GM21360 (cell line): Measurements from ENCODE around the gene UBN1.

Experiments used
- ATAC-seq: cut with Tn5 transposase; IDR thresholded peaks from one replicate; pipeline ENCODE4 v1.9.1; 2021; ENCODE audit warnings: mild to moderate bottlenecking, moderate library complexity; ENCODE audit not compliant: unreplicated experiment

UBN1 gene

DNA sequence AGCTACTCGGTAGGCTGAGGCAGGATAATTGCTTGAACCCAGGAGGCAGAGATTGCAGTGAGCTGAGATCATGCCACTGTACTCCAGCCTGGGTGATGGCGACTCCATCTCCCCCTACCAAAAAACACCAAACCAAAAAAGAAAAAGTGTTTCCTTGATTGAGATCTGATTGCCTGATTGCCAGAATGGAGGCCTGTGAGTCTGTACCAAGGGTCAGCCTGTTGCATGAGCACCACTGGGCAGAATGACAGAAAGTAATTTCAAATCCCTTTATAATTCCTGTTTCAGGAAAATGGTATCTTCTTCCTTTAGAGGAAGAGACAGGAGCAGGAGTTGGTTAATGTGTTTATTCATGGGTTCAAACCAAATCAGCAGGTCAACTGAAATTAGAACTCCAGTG is 8.5 kb downstream of the UBN1 start:
- ATAC-seq = no peak

DNA sequence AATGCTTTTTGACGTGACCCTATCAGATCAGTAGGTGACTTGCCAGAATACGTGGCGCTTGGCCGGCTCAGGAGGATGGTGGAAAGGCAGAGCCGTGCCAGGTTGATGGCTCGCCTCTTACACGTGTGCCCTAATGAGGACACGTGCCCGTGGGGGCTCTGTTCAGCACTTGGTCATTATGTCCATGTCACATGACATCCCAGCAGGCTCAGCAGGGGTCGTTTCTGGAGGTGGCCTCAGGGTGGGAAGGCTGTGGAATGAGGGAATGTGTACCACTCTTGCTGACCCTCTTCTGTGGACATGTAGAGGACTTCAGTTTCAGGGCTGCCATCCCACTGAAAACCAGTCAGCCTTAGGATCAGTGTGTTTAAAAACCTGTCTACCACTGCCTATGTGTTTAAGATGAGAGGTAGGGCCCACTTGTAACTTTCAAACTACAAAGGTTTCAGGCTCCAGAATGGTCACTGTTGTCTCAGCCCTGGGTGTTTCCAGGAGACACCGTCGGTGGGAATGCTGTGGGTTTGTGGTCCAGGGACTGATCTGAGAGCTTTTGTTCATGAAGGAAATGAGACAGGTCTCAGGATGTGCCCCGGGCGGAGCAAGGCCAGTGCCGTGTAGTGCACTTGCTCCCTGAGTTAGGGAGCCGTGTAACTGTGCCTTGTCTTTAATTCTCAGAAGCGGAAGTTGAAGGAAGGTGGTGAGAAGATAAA is 12.1 kb downstream of the UBN1 start:
- ATAC-seq = no peak

GRCh38 chr16:4859900-4860255 is 12.6 kb downstream of the UBN1 start:
- no peak for ATAC-seq

DNA sequence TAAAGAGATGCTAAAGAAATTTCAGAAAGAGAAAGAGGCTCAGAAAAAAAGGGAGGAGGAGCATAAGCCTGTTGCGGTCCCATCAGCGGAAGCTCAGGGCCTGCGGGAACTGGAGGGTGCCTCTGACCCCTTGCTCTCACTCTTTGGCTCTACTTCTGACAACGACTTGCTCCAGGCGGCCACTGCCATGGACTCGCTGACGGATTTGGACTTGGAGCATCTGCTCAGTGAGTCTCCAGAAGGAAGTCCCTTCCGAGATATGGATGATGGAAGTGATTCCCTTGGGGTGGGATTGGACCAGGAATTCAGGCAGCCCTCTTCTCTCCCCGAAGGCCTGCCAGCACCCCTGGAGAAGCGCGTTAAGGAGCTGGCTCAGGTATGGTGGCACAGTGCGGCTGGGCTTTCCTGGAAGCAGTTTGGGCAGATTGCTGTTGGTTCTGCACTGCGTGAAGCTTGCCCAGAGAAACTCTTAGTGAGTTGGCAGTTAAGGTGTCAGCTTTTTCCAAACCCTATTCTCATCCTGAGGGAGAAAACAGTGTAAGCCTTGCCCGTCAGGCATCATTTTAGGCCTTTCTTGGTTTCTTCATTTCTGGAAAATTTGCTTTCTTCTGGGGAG is 13.6 kb downstream of the UBN1 start:
- no peak for ATAC-seq

DNA sequence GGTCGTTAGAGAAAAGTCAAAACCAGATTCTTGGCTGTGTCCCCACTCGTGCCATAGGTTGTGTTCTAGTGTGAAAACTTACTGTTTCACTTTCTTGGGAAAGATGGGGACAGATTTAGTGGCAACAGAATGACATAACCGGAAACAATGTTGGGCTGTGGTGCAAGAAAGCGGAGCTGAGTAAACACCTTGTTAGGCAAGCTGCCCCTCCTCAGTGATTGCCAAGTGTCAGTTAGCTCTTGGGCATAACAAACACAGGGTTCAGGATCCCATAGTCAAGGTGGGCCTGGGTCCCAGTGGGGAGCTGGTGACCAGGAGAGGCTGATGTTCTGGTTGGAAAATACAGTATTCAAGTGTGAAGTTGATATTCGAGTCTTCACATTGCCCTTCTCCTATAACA is 15.4 kb downstream of the UBN1 start:
- ATAC-seq = no peak

- ATAC-seq = no peak
These were observed 17.4 kb downstream of the UBN1 start for GRCh38 chr16:4864728-4865127.

DNA sequence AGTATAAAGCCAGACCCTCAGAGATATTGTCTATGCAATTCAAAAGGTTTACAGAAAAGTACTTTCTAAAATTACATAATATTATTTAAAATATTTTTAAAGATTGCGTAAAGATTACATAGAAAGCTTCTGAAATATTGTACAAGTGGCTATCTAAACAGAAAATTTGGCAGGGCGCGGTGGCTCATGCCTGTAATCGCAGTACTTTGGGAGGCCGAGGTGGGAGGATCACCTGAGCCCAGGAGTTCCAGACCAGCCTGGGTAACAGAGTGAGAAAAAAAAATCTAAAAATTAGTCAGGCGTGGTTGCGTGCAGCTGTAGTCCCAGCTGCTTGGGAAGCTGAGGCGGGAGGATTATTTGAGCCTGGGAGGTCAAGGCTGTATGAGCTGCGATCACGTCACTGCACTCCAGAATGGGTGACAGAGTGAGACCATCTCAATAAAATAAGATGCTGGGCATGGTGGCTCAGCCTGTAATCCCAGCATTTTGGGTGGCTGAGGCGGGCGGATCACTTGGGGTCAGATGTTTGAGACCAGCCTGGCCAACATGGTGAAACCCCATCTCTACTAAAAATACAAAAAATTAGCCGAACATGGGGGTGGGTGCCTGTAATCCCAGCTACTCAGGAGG is 18.1 kb downstream of the UBN1 start:
- no peak for ATAC-seq

GRCh38 chr16:4866586-4866985 is 19.3 kb downstream of the UBN1 start:
- ATAC-seq = no peak

- no peak for ATAC-seq
These were observed 20.7 kb downstream of the UBN1 start for GRCh38 chr16:4868026-4868425.

DNA sequence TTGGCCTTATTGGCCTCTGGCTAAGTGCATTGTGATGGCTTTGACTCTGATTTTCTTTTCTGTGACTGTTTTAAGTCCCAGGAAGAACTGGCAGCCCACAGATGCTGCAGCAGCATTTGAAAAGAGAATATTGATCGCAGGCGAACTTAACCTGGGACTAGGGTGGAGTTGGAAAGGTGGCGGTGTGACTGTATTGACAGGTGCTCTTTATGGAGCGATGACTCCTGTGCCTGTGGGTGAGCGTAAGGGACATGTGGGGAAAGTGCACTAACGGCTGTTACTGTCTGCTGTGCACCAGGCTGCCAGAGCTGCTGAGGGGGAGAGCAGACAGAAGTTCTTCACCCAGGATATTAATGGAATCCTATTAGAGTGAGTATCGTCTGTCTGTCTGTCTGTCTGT is 21.3 kb downstream of the UBN1 start:
- ATAC-seq = no peak

DNA sequence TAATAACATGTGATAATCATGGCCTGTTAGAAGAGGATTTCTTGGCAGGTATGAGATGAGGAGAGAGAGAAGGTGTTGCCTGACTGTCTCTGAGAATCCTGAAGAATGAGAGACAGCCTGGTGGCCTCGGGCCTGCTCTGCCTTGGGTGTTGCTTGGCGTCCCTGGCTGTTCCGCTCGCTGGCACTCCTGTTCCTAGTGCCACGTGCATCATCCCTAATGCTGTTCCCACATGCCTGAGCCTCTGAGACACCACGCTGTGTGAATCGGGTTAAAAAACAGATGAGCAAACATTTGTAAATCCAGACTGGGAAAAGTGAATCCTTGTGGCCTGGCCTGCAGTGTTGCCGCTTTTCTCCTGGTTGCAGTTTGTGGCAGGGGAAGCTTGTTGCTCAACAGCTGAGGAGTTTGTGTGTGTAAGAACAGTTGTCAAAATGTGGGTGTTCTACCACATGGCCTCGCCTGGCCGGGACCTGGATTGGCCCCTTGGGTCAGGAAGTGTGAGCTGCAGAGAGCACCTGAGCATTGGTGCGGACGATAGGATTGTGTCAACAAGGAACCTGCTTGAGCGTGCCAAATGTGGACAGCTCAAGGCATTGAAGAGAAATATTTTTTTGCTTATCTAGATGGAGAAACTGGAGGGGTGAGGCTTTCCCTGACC is 22.0 kb downstream of the UBN1 start:
- ATAC-seq = no peak

DNA sequence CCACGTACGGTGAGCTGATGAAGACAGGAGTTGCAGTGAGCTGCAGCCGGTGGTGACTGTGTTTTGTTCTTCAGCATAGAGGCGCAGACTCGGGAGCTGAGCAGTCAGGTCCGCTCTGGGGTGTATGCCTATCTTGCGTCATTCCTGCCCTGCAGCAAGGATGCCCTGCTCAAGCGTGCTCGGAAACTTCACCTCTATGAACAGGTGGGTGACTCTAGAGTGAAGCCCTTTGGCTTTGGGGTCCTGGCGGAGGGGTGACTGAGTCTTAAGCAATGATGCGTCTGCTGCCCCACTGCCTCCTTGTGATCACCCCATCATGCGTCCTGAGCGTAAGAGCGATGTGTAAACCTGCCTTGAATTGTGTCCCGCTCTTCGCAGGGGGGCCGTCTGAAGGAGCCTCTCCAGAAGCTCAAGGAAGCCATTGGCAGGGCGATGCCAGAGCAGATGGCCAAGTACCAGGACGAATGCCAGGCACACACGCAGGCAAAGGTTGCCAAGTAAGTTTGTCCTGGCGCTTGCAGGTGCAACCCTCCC is 22.9 kb downstream of the UBN1 start:
- ATAC-seq = no peak

DNA sequence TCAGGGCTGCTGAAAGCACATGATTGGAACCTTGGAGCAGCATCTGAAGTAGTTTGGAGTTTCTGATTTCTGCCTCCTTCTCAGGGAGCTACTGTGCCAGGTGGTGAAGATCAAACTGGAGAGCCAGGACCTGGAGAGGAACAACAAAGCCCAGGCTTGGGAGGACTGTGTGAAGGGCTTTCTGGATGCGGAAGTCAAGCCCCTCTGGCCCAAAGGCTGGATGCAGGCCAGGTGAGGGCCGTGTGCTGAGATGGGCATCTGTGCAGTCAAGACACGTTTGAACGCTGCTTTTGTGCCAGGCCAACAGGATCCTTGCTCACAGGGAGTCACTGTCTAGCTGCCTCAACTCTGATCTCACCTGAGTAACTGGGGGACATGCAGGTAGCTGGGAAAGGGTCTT is 23.8 kb downstream of the UBN1 start:
- no peak for ATAC-seq

DNA sequence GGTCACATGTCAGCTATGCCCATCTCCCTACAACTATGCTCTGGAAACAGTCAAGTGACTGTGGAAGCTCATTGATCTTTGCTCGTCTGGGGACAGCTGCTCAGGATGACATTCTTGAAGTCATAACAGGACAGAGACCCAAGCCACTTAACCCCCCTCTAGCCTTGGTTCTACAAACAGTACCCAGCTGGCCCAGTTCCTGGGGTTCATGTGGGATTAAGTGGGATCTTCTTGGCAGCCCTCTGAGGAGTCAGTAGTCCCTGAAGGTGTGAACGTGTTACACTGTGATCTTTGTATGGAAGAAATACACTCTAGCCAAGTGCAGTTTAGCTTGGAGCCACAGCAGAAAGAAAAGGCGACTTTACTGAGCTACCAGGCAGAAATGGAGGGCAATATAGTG is 25.8 kb downstream of the UBN1 start:
- no peak for ATAC-seq

DNA sequence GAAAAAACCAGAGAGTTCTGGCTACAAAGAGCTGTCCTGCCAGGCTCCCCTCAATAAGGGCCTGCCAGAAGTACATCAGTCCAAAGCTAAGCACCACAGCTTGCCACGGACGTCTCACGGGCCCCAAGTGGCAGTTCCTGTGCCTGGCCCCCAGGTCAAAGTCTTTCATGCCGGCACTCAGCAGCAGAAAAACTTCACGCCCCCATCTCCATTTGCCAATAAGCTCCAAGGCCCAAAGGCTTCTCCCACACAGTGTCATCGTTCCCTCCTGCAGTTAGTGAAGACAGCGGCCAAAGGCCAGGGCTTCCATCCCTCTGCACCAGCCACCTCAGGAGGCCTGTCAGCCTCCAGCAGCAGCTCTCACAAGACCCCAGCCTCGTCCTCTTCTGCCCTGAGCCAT is 27.4 kb downstream of the UBN1 start:
- ATAC-seq = no peak

- no peak for ATAC-seq
These were observed 29.5 kb downstream of the UBN1 start for GRCh38 chr16:4876646-4877379.

DNA sequence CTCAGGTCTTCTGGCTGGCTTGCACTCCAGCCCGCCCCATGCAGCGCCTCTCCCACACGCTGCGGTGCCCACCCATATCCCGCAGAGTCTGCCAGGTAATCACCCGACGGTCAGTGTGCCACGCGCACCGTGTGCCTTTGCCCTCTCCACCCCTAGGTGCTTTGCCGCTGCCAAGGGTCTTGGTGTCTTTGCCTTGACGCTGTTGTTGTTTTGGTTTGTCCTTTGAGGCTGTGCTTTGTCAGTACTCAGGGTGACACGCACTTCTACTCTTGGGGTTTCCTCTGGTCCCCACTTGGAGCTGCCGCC is 30.1 kb downstream of the UBN1 start:
- ATAC-seq = no peak

DNA sequence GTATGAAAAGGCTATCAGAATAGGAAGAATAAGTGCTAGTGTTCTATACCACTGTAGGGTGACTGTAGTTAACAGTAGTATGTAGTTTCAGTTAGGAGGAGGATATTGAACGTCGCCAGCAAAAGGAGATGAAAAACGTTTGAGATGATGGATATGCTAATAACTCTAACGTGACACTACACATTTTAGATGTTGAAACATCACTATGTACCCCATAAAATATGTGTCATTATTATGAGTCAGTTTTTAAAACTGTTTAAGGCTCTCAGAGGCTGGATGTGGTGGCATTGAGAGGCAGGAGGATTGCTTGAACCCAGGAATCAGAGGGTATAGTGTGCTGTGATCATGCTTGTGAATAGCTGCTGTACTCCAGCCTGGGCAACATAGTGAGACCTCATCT is 31.8 kb downstream of the UBN1 start:
- ATAC-seq = no peak

DNA sequence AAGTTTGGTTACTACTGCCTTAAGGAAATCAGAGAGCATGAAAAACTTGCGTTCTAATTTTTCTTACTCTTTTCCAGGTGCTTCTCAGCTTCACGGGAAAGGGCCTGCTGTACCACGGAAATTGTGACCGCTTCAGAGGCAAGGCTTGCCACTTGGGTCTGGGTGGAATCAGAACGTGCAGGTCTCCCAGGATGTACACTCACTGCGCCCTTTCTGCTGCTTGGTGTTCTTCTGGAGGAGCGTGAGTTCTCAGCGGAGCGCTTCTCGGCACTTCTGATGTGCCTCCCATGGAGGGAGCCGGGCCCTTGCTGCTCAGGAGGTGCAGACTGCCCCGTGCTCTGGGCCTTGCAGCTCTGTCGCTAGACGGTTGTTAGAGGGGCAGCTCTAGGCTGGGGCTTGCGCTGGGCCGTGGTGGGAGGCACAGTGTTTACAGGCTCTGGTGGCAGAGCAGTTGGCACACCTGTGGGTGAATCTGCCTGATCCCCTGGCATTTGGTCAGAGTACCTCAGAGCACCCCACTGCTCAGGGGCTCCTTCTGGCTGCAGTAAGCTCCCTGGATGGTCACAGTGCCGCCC is 32.8 kb downstream of the UBN1 start:
- no peak for ATAC-seq

GRCh38 chr16:4882000-4882632 is 34.8 kb downstream of the UBN1 start:
- ATAC-seq = no peak
